Bronchial epithelial cell (primary cell): ENCODE data around the gene SLC25A47. TPM values are rescaled to one million over a fixed set of nuclear protein-coding genes. Genes with fewer than 3 reads are reported as not detected.

Experiments
- DNase-seq: peaks from one replicate; pipeline ENCODE4 v3.0.0-alpha.2; 2010; ENCODE audit warnings: low read depth
- FAIRE-seq: peaks from 2 replicates; lab custom pipeline; 2011; peaks lifted over from hg19 to GRCh38; lab: Jason Lieb, UNC
- H3K27me3 ChIP-seq: 2 replicates; pipeline ENCODE4 v1.5.1; 2011; ENCODE audit warnings: low read length; ENCODE audit not compliant: control insufficient read depth, insufficient read depth
- H3K36me3 ChIP-seq: 2 replicates; pipeline ENCODE4 v1.5.1; 2011; ENCODE audit warnings: low read length; ENCODE audit not compliant: control insufficient read depth, insufficient read depth
- H3K4me3 ChIP-seq: 2 replicates; pipeline ENCODE4 v1.5.1; 2011; ENCODE audit warnings: mild to moderate bottlenecking, low read depth, low read length, control low read depth
- total RNA-seq: library from RNA; depleted of rRNA; stranded (reverse); fragments of >200 nt; gene quantifications from 2 replicates; pipeline ENCODE4 v1.2.1, GENCODE V29; 2014
- TF ChIP-seq, protein P1 (sequence below): IDR thresholded peaks from 2 replicates; pipeline ENCODE4 v1.5.1; 2011; ENCODE audit warnings: mild to moderate bottlenecking, moderate library complexity, low read length, control low read depth, inconsistent platforms; ENCODE audit not compliant: insufficient read depth, severe bottlenecking

The SLC25A47 gene
- total RNA-seq, 1 donor from 2014 or later: not detected

DNA sequence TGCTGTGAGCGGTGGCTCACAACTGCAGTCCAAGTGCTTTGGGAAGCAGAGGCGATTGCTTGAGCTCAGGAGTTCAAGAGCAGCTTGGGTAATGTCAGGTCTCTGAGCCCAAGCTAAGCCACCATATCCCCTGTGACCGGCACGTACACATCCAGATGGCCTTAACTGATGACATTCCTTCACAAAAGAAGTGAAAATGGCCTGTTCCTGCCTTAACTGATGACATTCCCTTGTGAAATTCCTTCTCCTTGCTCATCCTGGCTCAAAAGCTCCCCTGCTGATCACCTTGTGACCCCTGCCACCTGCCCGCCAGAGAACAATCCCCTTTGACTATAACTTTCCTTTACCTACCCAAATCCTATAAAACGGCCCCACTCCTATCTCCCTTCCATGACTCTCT is 48.6 kb downstream of the SLC25A47 start:
- H3K4me3 ChIP-seq: no peak overlapping the region
- H3K27me3 ChIP-seq: no peaks in the 10 kb centered on the region
- peaks cover 8% of the 10 kb centered on the region for H3K36me3 ChIP-seq
- TF ChIP-seq, protein P1, sequence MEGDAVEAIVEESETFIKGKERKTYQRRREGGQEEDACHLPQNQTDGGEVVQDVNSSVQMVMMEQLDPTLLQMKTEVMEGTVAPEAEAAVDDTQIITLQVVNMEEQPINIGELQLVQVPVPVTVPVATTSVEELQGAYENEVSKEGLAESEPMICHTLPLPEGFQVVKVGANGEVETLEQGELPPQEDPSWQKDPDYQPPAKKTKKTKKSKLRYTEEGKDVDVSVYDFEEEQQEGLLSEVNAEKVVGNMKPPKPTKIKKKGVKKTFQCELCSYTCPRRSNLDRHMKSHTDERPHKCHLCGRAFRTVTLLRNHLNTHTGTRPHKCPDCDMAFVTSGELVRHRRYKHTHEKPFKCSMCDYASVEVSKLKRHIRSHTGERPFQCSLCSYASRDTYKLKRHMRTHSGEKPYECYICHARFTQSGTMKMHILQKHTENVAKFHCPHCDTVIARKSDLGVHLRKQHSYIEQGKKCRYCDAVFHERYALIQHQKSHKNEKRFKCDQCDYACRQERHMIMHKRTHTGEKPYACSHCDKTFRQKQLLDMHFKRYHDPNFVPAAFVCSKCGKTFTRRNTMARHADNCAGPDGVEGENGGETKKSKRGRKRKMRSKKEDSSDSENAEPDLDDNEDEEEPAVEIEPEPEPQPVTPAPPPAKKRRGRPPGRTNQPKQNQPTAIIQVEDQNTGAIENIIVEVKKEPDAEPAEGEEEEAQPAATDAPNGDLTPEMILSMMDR: no peak
- DNase-seq (no peak), FAIRE-seq (no peak)

GRCh38 chr14:100372357-100373048 is 49.4 kb downstream of the SLC25A47 start:
- Histone ChIP-seq H3K27me3 (no peaks in the 10 kb centered on the region), H3K36me3 (peaks cover 7% of the 10 kb centered on the region), H3K4me3 (no peak overlapping the region)
- no peak for DNase-seq
- no peak for FAIRE-seq
- TF ChIP-seq, protein P1: no peak

DNA sequence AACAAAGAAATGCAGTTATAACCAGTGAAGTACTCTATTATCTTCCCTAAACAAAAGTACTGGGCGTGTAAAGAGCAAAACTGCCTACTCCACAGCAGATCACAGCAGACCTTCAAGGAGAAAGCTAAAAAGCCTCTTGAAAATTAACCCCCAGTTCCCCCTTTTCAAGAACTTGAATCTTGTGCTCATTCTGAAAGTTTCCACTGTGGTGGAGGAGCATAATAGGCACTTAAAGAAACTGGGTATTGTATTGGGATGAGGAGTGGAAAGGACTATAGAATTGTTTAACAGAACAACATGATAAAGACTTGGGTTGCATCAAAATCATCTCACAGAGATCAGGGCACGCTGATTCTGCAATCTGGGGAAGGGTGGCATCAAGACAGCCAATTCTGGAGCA is 51.1 kb downstream of the SLC25A47 start:
- H3K4me3 ChIP-seq: peak overlapping the region; percentile 61
- FAIRE-seq: no peak

DNA sequence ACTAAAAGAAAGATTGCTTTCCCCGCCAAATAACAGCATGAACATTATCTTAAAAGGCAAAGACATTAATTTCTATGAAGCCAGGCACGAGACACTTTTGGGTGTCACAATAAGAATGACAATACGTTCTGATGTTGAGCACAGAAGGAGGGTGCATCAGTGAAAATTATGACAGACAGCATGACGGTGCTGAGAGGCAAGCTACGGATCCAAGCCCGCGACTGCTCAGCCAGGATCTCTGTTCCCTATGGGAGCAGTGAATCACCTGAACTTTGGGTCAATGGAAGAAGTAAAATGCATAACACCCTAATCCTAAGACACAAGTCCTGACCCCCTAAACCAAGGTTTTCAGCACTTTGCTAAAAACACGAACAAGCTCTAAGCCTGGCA is 51.7 kb downstream of the SLC25A47 start:
- no peaks in the 10 kb centered on the region for H3K27me3 ChIP-seq
- H3K36me3 ChIP-seq: no peaks in the 10 kb centered on the region
- FAIRE-seq: no peak
- TF ChIP-seq, protein P1: no peak
- peak overlapping the region; percentile 61 for H3K4me3 ChIP-seq
- DNase-seq: no peak

More for the DNA sequence above, 51.1 kb downstream of the SLC25A47 start:
- TF ChIP-seq, protein P1: no peak
- DNase-seq: no peak
- Histone ChIP-seq H3K36me3 (no peaks in the 10 kb centered on the region), H3K27me3 (no peaks in the 10 kb centered on the region)

DNA sequence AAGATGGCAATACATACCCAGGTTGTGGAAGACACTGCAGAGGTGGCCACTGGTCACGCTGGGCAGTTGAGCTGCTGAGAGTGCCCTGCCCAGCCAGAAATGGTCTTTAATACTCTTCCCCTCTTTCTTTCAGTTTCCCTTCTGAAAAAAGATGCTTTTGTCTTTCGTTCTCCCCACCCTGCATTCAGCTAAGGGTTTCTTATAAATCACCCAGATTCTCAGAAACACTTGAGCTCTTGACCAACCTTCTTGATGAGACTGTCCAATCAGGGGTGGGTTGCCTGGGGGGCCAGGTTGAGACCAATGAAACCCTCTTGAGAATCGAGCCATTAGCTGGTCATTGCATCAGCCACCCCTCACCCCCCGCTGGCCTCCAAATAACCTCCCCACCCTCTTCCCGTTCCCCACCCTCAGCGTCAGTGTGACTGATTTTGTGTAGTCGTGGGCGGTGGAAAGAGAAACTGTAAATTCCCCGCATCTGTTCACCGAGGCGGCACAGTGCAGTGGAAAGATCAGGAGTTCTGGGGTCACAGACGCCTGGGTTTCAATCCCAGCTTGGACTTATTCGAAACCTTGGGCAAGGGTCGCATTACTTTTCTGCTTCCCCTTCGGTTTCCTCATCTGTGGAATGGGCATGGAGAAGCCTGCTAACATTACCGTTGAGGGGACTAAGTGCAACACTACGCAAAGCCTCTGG is 52.3 kb downstream of the SLC25A47 start:
- DNase-seq (peak; percentile 73), FAIRE-seq (no peak)
- TF ChIP-seq, protein P1: no peak
- H3K4me3 ChIP-seq: peak overlapping the region; percentile 61
- H3K36me3 ChIP-seq: no peaks in the 10 kb centered on the region
- no peaks in the 10 kb centered on the region for H3K27me3 ChIP-seq
